ENCODE results near the gene NRXN3. TPM values are rescaled to one million over a fixed set of nuclear protein-coding genes. Genes with fewer than 3 reads are reported as not detected.

The NRXN3 gene
- total RNA-seq, 4 donors from 2014 or later = 0.56 to 1.6 (median 1.1) TPM

- H3K36me3 ChIP-seq = no peaks in the 10 kb centered on the region
- H3K27ac ChIP-seq = no peak overlapping the region
- intact Hi-C loops (cut with DNase I) = no loop called here
- no peak overlapping the region for H3K4me3 ChIP-seq (replicated peaks in 1 of 3)
- 70 to 75% methylated on average over 3 of the region's 3 CpGs for WGBS, 2 donors
- no peaks in the 10 kb centered on the region for H3K4me1 ChIP-seq
- H3K27me3 ChIP-seq = no peaks in the 10 kb centered on the region
- DNase-seq = no peak
- H3K9me3 ChIP-seq = no peaks in the 10 kb centered on the region
- TF ChIP-seq POLR2A (IDR thresholded peaks at IDR 0.05) (no peak), CTCF (IDR thresholded peaks at IDR 0.05) (no peak)
Observed at GRCh38 chr14:78292003-78292402, 121.8 kb downstream of the NRXN3 start.

GRCh38 chr14:78297858-78298257 is 127.7 kb downstream of the NRXN3 start:
- Histone ChIP-seq H3K36me3 (no peaks in the 10 kb centered on the region), H3K4me1 (no peaks in the 10 kb centered on the region), H3K27ac (no peak overlapping the region), H3K9me3 (no peaks in the 10 kb centered on the region), H3K4me3 (replicated peaks in 1 of 3) (no peak overlapping the region), H3K27me3 (no peaks in the 10 kb centered on the region)
- TF ChIP-seq CTCF (IDR thresholded peaks at IDR 0.05) (no peak), POLR2A (IDR thresholded peaks at IDR 0.05) (no peak)
- 62 to 67% methylated on average over 11 of the region's 11 CpGs for WGBS, 2 donors
- intact Hi-C loops (cut with DNase I) = no loop called here
- no peak for DNase-seq

- Histone ChIP-seq H3K36me3 (no peaks in the 10 kb centered on the region), H3K27ac (no peak overlapping the region), H3K4me3 (replicated peaks in 1 of 3) (no peak overlapping the region), H3K9me3 (no peaks in the 10 kb centered on the region), H3K4me1 (no peaks in the 10 kb centered on the region), H3K27me3 (no peaks in the 10 kb centered on the region)
- WGBS, 2 donors = 50 to 69% methylated on average over 1 of the region's 1 CpG
- intact Hi-C loops (cut with DNase I) = no loop called here
- no peak for DNase-seq
- TF ChIP-seq POLR2A (IDR thresholded peaks at IDR 0.05) (no peak), CTCF (IDR thresholded peaks at IDR 0.05) (no peak)
Observed at GRCh38 chr14:78298298-78298697, 128.1 kb downstream of the NRXN3 start.

GRCh38 chr14:78302841-78303240 is 132.7 kb downstream of the NRXN3 start:
- Histone ChIP-seq H3K36me3 (no peaks in the 10 kb centered on the region), H3K9me3 (no peaks in the 10 kb centered on the region), H3K27me3 (no peaks in the 10 kb centered on the region), H3K4me1 (no peaks in the 10 kb centered on the region), H3K27ac (no peak overlapping the region), H3K4me3 (replicated peaks in 1 of 3) (no peak overlapping the region)
- DNase-seq = no peak
- intact Hi-C loops (cut with DNase I) = no loop called here
- no peak for TF ChIP-seq POLR2A (IDR thresholded peaks at IDR 0.05)
- no peak for TF ChIP-seq CTCF (IDR thresholded peaks at IDR 0.05)
- 33 to 37% methylated on average over 2 of the region's 2 CpGs for WGBS, 2 donors

GRCh38 chr14:78307671-78308070 is 137.5 kb downstream of the NRXN3 start:
- TF ChIP-seq POLR2A (IDR thresholded peaks at IDR 0.05) = no peak
- TF ChIP-seq CTCF (IDR thresholded peaks at IDR 0.05) = no peak

More at GRCh38 chr14:78307671-78308070, 137.5 kb downstream of the NRXN3 start:
- H3K36me3 ChIP-seq = no peaks in the 10 kb centered on the region
- H3K9me3 ChIP-seq = no peaks in the 10 kb centered on the region
- no peak for DNase-seq
- 47 to 54% methylated on average over 2 of the region's 2 CpGs for WGBS, 2 donors
- H3K4me1 ChIP-seq = no peaks in the 10 kb centered on the region
- intact Hi-C loops (cut with DNase I) = no loop called here
- no peaks in the 10 kb centered on the region for H3K27me3 ChIP-seq
- H3K27ac ChIP-seq = no peak overlapping the region
- no peak overlapping the region for H3K4me3 ChIP-seq (replicated peaks in 1 of 3)
